DMS79 (cell line): ENCODE results near the gene TSPAN18.
A peak's percentile ranks its signal among the peaks of the same experiment; 100 is the strongest.

Source experiments
- DNase-seq: peaks from one replicate; lab custom pipeline; 2025; lab: John Stamatoyannopoulos, UW

Gene TSPAN18

GRCh38 chr11:44711113-44711786, 15.5 kb upstream of the TSPAN18 start:
- DNase-seq, result no peak

- no peak for DNase-seq
Observed at GRCh38 chr11:44711787-44712608, 14.8 kb upstream of the TSPAN18 start.

GRCh38 chr11:44713022-44713421, 13.7 kb upstream of the TSPAN18 start:
- DNase-seq, result no peak

GRCh38 chr11:44716256-44716655, 10.5 kb upstream of the TSPAN18 start:
- DNase-seq, result no peak

- DNase-seq, result no peak
Observed at GRCh38 chr11:44718057-44718456, 8.7 kb upstream of the TSPAN18 start.

- DNase-seq, result no peak
Observed at GRCh38 chr11:44718612-44719390, 8.0 kb upstream of the TSPAN18 start.

GRCh38 chr11:44725016-44725685, 1.6 kb upstream of the TSPAN18 start:
- DNase-seq, result no peak

GRCh38 chr11:44725757-44726282, 942 bp upstream of the TSPAN18 start:
- DNase-seq, result no peak

- no peak for DNase-seq
Observed at GRCh38 chr11:44727114-44727372, 281 bp downstream of the TSPAN18 start.

- DNase-seq, result peak; percentile 20
Observed at GRCh38 chr11:44727373-44728287, 868 bp downstream of the TSPAN18 start.

- no peak for DNase-seq
Observed at GRCh38 chr11:44728491-44728910, 1.7 kb downstream of the TSPAN18 start.

- no peak for DNase-seq
Observed at GRCh38 chr11:44729063-44729462, 2.3 kb downstream of the TSPAN18 start.

- DNase-seq, result no peak
Observed at GRCh38 chr11:44729713-44730112, 3.0 kb downstream of the TSPAN18 start.

- no peak for DNase-seq
Observed at GRCh38 chr11:44730775-44731174, 4.0 kb downstream of the TSPAN18 start.

GRCh38 chr11:44731685-44732430, 5.1 kb downstream of the TSPAN18 start:
- no peak for DNase-seq

- no peak for DNase-seq
Observed at GRCh38 chr11:44732564-44732963, 5.8 kb downstream of the TSPAN18 start.

- DNase-seq, result no peak
Observed at GRCh38 chr11:44733877-44734276, 7.1 kb downstream of the TSPAN18 start.

GRCh38 chr11:44734843-44735381, 8.2 kb downstream of the TSPAN18 start:
- DNase-seq, result no peak

GRCh38 chr11:44736791-44737190, 10.0 kb downstream of the TSPAN18 start:
- no peak for DNase-seq
